Fibroblast of villous mesenchyme (primary cell): ENCODE results near the gene KCNJ6. TPM values are rescaled to one million over a fixed set of nuclear protein-coding genes. Genes with fewer than 3 reads are reported as not detected.

Source experiments
- DNase-seq: peaks from one replicate; pipeline ENCODE4 v3.0.0-alpha.2; 2010; ENCODE audit warnings: low read depth
- H3K4me3 ChIP-seq: 2 replicates; pipeline ENCODE4 v1.5.1; 2011; ENCODE audit warnings: low read depth, mild to moderate bottlenecking, low read length
- CTCF ChIP-seq: IDR thresholded peaks from 2 replicates; pipeline ENCODE4 v1.5.1; 2012; ENCODE audit warnings: low read depth, mild to moderate bottlenecking, low read length; ENCODE audit not compliant: insufficient read depth
- total RNA-seq: library from RNA; depleted of rRNA; stranded (reverse); fragments of >200 nt; gene quantifications from 2 replicates; pipeline ENCODE4 v1.2.3, GENCODE V29; 2012

KCNJ6 gene
- total RNA-seq, 1 donor, result not detected

- DNase-seq, result no peak
- no peak overlapping the region for H3K4me3 ChIP-seq
- no peak for TF ChIP-seq CTCF
Observed at GRCh38 chr21:37803101-37803651, 113.1 kb downstream of the KCNJ6 start.

- no peak for TF ChIP-seq CTCF
- H3K4me3 ChIP-seq, result no peak overlapping the region
- DNase-seq, result peak; percentile 58
Observed at GRCh38 chr21:37800456-37801061, 115.7 kb downstream of the KCNJ6 start.

GRCh38 chr21:37800057-37800455, 116.2 kb downstream of the KCNJ6 start:
- DNase-seq, result peak; percentile 27
- H3K4me3 ChIP-seq, result no peak overlapping the region

GRCh38 chr21:37799211-37800056, 116.8 kb downstream of the KCNJ6 start:
- no peak for TF ChIP-seq CTCF
- no peak overlapping the region for H3K4me3 ChIP-seq
- DNase-seq, result peak; percentile 64

More at GRCh38 chr21:37800057-37800455, 116.2 kb downstream of the KCNJ6 start:
- TF ChIP-seq CTCF, result no peak

GRCh38 chr21:37797403-37797802, 118.9 kb downstream of the KCNJ6 start:
- H3K4me3 ChIP-seq, result no peak overlapping the region
- no peak for DNase-seq
- TF ChIP-seq CTCF, result no peak

GRCh38 chr21:37796011-37796410, 120.2 kb downstream of the KCNJ6 start:
- H3K4me3 ChIP-seq, result no peak overlapping the region
- no peak for DNase-seq
- TF ChIP-seq CTCF, result no peak
